A549 (cell line): ENCODE measurements around the gene OR4N5. TPM values are rescaled to one million over a fixed set of nuclear protein-coding genes. Genes with fewer than 3 reads are reported as not detected.

Source experiments
- ATAC-seq, 2 experiments: fragments of 200-7000 bp in 1 of 2; fragments of >200 bp in 1 of 2; cut with Nextera tagmentation in 1 of 2; cut with Tn5 transposase in 1 of 2; 3 replicates each; pipeline versions ENCODE4 v1.8.0 to v1.9.1; 2018 to 2020; ENCODE audit warnings: mild to moderate bottlenecking in 1 of 2, moderate library complexity in 1 of 2
- CTCF ChIA-PET: fragments of 300-600 bp; sonication (Branson Sonifier 250); formaldehyde crosslinking; extraction: SDS; loops from one replicate; lab custom pipeline; 2021; ENCODE audit warnings: antibody characterized with exemption, inconsistent platforms; lab: Yijun Ruan, JAX
- POLR2A ChIA-PET: fragments of 350-600 bp; formaldehyde crosslinking; extraction: SDS; loops from one replicate; lab custom pipeline; 2021; ENCODE audit warnings: antibody characterized with exemption, inconsistent platforms; lab: Yijun Ruan, JAX
- DNase-seq, 2 experiments: peaks; one replicate each; pipeline versions ENCODE4 v3.0.0 to v3.0.0-alpha.2; 2011 to 2016; ENCODE audit warnings: low read depth in 1 of 2, low spot score in 1 of 2
- FAIRE-seq: peaks from 2 replicates; lab custom pipeline; 2011; peaks lifted over from hg19 to GRCh38; lab: Jason Lieb, UNC
- H3K27ac ChIP-seq, 2 experiments: fragments of >200 bp; sonication (Bioruptor Twin); formaldehyde crosslinking; 3 replicates each; pipeline ENCODE4 v1.5.1; 2016 to 2017
- H3K4me1 ChIP-seq: fragments of >200 bp; sonication (Bioruptor Twin); formaldehyde crosslinking; 3 replicates; pipeline ENCODE4 v1.6.1; 2016
- H3K4me2 ChIP-seq: fragments of >200 bp; sonication (Bioruptor Twin); formaldehyde crosslinking; 3 replicates; pipeline ENCODE4 v1.6.1; 2016
- H3K4me3 ChIP-seq: fragments of >200 bp; sonication (Bioruptor Twin); formaldehyde crosslinking; 3 replicates; pipeline ENCODE4 v1.5.1; 2016
- H3K9me3 ChIP-seq: fragments of >200 bp; sonication (Bioruptor Twin); formaldehyde crosslinking; 3 replicates; pipeline ENCODE4 v1.6.1; 2016
- BHLHE40 ChIP-seq: IDR thresholded peaks from 2 replicates; pipeline ENCODE4 v1.6.1; 2012; ENCODE audit warnings: low read depth, low read length, inconsistent platforms
- CEBPB ChIP-seq, 2 experiments: fragments of >200 bp in 1 of 2; sonication (Bioruptor Twin) in 1 of 2; formaldehyde crosslinking in 1 of 2; IDR thresholded peaks; 2 replicates each; pipeline ENCODE4 v1.6.1; 2012 to 2016
- CHD4 ChIP-seq: fragments of 200-600 bp; sonication (generic); IDR thresholded peaks from 2 replicates; pipeline ENCODE4 v1.6.1; 2016; ENCODE audit warnings: antibody characterized with exemption, mild to moderate bottlenecking, borderline replicate concordance
- EP300 ChIP-seq, 2 experiments: fragments of >200 bp; sonication (Bioruptor Twin); formaldehyde crosslinking; IDR thresholded peaks; 2 replicates in 1 of 2; 3 replicates in 1 of 2; pipeline ENCODE4 v1.6.1; 2016 to 2017
- ESRRA ChIP-seq: fragments of 150-350 bp; IDR thresholded peaks from 2 replicates; pipeline ENCODE4 v1.6.1; 2014; ENCODE audit warnings: mild to moderate bottlenecking, low read length, borderline replicate concordance
- FOXS1 ChIP-seq: fragments of 250-450 bp; sonication (Bioruptor Pico); IDR thresholded peaks from 2 replicates; pipeline ENCODE4 v1.5.0; 2020; ENCODE audit warnings: mild to moderate bottlenecking, moderate library complexity
- HDAC2 ChIP-seq: fragments of 200-600 bp; sonication (generic); IDR thresholded peaks from 2 replicates; pipeline ENCODE4 v1.6.1; 2016
- MAFK ChIP-seq: fragments of 450-650 bp; IDR thresholded peaks from 2 replicates; pipeline ENCODE4 v1.6.1; 2014; ENCODE audit not compliant: partially characterized antibody
- MAX ChIP-seq: IDR thresholded peaks from 2 replicates; pipeline ENCODE4 v1.6.1; 2012
- MAZ ChIP-seq: fragments of 150-350 bp; IDR thresholded peaks from 2 replicates; pipeline ENCODE4 v1.6.1; 2014; ENCODE audit warnings: antibody characterized with exemption, low read depth, low read length, borderline replicate concordance
- MYC ChIP-seq: IDR thresholded peaks from 2 replicates; pipeline ENCODE4 v1.6.1; 2012; ENCODE audit warnings: mild to moderate bottlenecking, inconsistent platforms, low read length, improper control_type of control experiment, borderline replicate concordance
- NFE2L2 ChIP-seq: fragments of 150-350 bp; conservative IDR thresholded peaks from 2 replicates; pipeline ENCODE4 v1.6.1; 2014; ENCODE audit warnings: low read length
- NPAS2 ChIP-seq: fragments of 250-450 bp; sonication (Bioruptor Pico); IDR thresholded peaks from 2 replicates; pipeline ENCODE4 v1.8.0; 2022; ENCODE audit warnings: mild to moderate bottlenecking, moderate library complexity, borderline replicate concordance
- PHF8 ChIP-seq: fragments of 200-600 bp; sonication (generic); IDR thresholded peaks from 2 replicates; pipeline ENCODE4 v1.6.1; 2016; ENCODE audit warnings: low read depth, mild to moderate bottlenecking, antibody characterized with exemption, moderate library complexity, borderline replicate concordance
- POLR2AphosphoS2 ChIP-seq: conservative IDR thresholded peaks from 2 replicates; pipeline ENCODE4 v1.6.1; 2012; ENCODE audit warnings: low read length, improper control_type of control experiment, inconsistent platforms
- RCOR1 ChIP-seq: fragments of 150-350 bp; IDR thresholded peaks from 2 replicates; pipeline ENCODE4 v1.6.1; 2014; ENCODE audit warnings: antibody characterized with exemption, low read length, low read depth
- SMC3 ChIP-seq: fragments of >200 bp; sonication (Bioruptor Twin); formaldehyde crosslinking; IDR thresholded peaks from 3 replicates; pipeline ENCODE4 v1.6.1; 2018; ENCODE audit warnings: inconsistent platforms
- TFCP2L1 ChIP-seq: fragments of 250-450 bp; sonication (Bioruptor Pico); IDR thresholded peaks from 2 replicates; pipeline ENCODE4 v1.5.0; 2021; ENCODE audit warnings: mild to moderate bottlenecking
- ZC3H11A ChIP-seq: fragments of 450-650 bp; IDR thresholded peaks from 2 replicates; pipeline ENCODE4 v1.6.1; 2014; ENCODE audit warnings: antibody characterized with exemption, mild to moderate bottlenecking
- ZFP36 ChIP-seq: fragments of 450-650 bp; IDR thresholded peaks from 2 replicates; pipeline ENCODE4 v1.6.1; 2014; ENCODE audit warnings: borderline replicate concordance; ENCODE audit not compliant: partially characterized antibody
- WGBS: methylation state at CpG from one replicate; pipeline ENCODE4 v1.1.6; 2017; ENCODE audit errors: missing lambda C conversion rate; 5-methylcytosine and 5-hydroxymethylcytosine counted together
- polyA plus RNA-seq, 4 experiments: library from polyadenylated mRNA; depleted of rRNA in 3 of 4; stranded (reverse); fragments of >200 nt; fragmentation: RNase III in 1 of 4; extraction: RNeasy Plus Mini Kit Qiagen cat#74134 plus additional on column Dnase treatment in 1 of 4; gene quantifications; 2 replicates in 3 of 4; 3 replicates in 1 of 4; pipeline ENCODE4 v1.2.3, GENCODE V29; 2011 to 2017
- TF ChIP-seq, protein P1 (sequence below): fragments of >200 bp; sonication (Bioruptor Twin); formaldehyde crosslinking; IDR thresholded peaks from 3 replicates; pipeline ENCODE4 v1.6.1; 2016

The OR4N5 gene
- polyA plus RNA-seq, 2 of the 4 experiments (the other 2 are of a cell fraction) = not detected

DNA sequence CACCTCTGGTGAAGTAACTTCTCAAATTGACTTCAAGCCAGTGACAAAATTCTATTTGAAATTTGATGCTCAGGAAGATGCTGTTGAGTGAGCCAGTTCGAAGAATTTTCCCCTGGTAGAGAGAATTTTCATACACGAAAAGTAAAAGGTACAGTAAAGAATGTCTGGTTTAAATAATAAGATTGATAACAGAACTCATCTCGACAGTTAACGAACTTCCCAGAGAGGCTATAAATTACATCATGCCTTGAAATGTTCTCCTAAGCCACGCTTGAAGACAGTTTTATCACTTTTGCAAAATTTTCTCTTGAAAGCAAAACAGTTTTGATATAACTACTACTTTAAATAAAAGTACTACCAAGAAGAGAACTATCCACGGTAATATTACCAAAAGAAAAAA lies 37.7 kb downstream of the OR4N5 start:
- DNase-seq (no peak), ATAC-seq (no peak), FAIRE-seq (no peak)
- Histone ChIP-seq H3K4me2 (no peak overlapping the region), H3K4me3 (no peak overlapping the region), H3K4me1 (no peaks in the 10 kb centered on the region), H3K9me3 (no peaks in the 10 kb centered on the region), H3K27ac (no peak overlapping the region)
- CTCF ChIA-PET = interaction anchor here (0.8 kb wide), 1 partner anchor 32 kb away, joined by 3 read pairs; no protein-coding TSS in a partner anchor
- TF ChIP-seq POLR2AphosphoS2 (no peak), CHD4 (no peak), ESRRA (no peak)
- TF ChIP-seq, protein P1, sequence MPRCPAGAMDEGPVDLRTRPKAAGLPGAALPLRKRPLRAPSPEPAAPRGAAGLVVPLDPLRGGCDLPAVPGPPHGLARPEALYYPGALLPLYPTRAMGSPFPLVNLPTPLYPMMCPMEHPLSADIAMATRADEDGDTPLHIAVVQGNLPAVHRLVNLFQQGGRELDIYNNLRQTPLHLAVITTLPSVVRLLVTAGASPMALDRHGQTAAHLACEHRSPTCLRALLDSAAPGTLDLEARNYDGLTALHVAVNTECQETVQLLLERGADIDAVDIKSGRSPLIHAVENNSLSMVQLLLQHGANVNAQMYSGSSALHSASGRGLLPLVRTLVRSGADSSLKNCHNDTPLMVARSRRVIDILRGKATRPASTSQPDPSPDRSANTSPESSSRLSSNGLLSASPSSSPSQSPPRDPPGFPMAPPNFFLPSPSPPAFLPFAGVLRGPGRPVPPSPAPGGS = no peak
- 21% methylated on average over 6 of the region's 6 CpGs for WGBS
- POLR2A ChIA-PET = no interaction called here

GRCh38 chr14:20177433-20177974 lies 38.9 kb downstream of the OR4N5 start:
- Histone ChIP-seq H3K4me2 (no peak overlapping the region), H3K27ac (no peak overlapping the region), H3K9me3 (no peaks in the 10 kb centered on the region), H3K4me1 (no peaks in the 10 kb centered on the region), H3K4me3 (no peak overlapping the region)
- no peak for ATAC-seq
- no peak for FAIRE-seq
- TF ChIP-seq MAZ (no peak), MAFK (no peak), MAX (no peak), HDAC2 (no peak), FOXS1 (CRISPR knock-in tag) (no peak), NPAS2 (no peak), ZC3H11A (no peak), MYC (no peak), ZFP36 (no peak), TFCP2L1 (CRISPR knock-in tag) (no peak), PHF8 (no peak), BHLHE40 (no peak), SMC3 (no peak)
- TF ChIP-seq, protein P1 = no peak
- CTCF ChIA-PET = no interaction called here
- DNase-seq = no peak
- WGBS = 43% methylated on average over 7 of the region's 7 CpGs
- POLR2A ChIA-PET = no interaction called here

- Histone ChIP-seq H3K27ac (no peak overlapping the region), H3K9me3 (no peaks in the 10 kb centered on the region), H3K4me3 (no peak overlapping the region), H3K4me1 (no peaks in the 10 kb centered on the region), H3K4me2 (no peak overlapping the region)
- CTCF ChIA-PET = no interaction called here
- no peak for TF ChIP-seq CEBPB (IDR thresholded peaks at IDR 0.05)
- TF ChIP-seq EP300 (IDR thresholded peaks at IDR 0.05) = no peak
- TF ChIP-seq RCOR1 = no peak
- TF ChIP-seq NFE2L2 = no peak
- no peak for DNase-seq
- 23% methylated on average over 5 of the region's 5 CpGs for WGBS
- ATAC-seq = no peak
- POLR2A ChIA-PET = no interaction called here
- no peak for FAIRE-seq
Measured at GRCh38 chr14:20179218-20179617, 40.6 kb downstream of the OR4N5 start.
